ENCODE measurements around the gene MED8. TPM values are rescaled to one million over a fixed set of nuclear protein-coding genes. Genes with fewer than 3 reads are reported as not detected.

The MED8 gene
- polyA plus RNA-seq, 2 of the 4 experiments (the other 2 are of a cell fraction) = 21.8 to 33.9 TPM

- no peaks in the 10 kb centered on the region for H3K9me3 ChIP-seq
- 92% methylated on average over 10 of the region's 10 CpGs for WGBS (ENCODE audit: missing lambda C conversion rate)
- no peak for ATAC-seq
- TF ChIP-seq MAZ (IDR thresholded peaks at IDR 0.05; ENCODE audit: borderline replicate concordance, low read depth, low read length) = no peak
- no peak overlapping the region for H3K4me2 ChIP-seq
- ChIA-PET POLR2A (no interaction called here), CTCF (interaction anchor here (1.3 kb wide), 1 partner anchor 193 kb away, joined by 3 read pairs; no protein-coding TSS in a partner anchor)
- FAIRE-seq = no peak
- peaks cover 7% of the 10 kb centered on the region; the same call in 1 of the 3 replicates for H3K4me1 ChIP-seq
- H3K27ac ChIP-seq = no peak overlapping the region
- no peak for DNase-seq (ENCODE audit: low read depth in 1 of 2, low spot score in 1 of 2)
- H3K4me3 ChIP-seq = no peak overlapping the region
Observed at GRCh38 chr1:43420874-43421273, 31.3 kb upstream of the MED8 start.

DNA sequence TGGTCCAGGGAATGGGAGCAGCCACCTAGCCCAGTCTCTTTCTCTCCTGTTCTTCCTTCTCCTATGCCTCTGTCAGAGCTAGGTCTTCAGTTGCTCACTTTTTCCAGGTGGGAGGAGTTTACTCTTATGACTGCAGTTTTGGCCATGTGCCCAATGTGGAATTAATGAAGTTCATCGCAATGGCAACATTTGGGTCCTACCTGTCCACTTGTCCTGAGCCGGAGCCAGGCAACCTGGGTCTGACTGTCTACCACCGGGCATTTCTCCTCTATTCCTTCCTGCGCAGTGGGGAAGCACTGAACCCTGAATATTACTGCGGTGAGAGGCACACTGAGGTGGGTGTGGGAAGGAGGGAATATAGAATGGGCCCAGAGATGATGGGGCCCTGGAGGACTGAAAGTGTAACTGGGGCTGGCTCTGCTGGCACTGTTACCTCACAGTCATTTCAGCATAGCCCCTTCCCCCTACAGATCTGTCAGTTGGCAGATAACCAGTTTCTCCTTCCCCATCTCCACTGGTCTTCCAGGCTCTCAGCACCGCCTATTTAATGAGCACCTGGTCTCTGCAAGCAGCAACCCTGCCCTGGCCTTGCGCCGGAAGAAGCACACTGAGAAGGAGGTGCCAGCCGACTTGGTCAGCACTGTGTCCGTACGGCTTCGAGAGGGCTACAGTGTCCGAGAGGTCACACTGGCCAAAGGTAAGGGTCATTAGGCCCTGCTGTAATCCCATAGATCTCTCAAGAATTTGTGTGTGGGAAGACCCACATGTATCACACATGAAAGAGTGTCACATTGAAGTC lies 30.2 kb upstream of the MED8 start:
- peaks cover 7% of the 10 kb centered on the region; the same call in 1 of the 3 replicates for H3K4me1 ChIP-seq
- TF ChIP-seq ESRRA (IDR thresholded peaks at IDR 0.05; ENCODE audit: borderline replicate concordance, low read length) = no peak
- TF ChIP-seq, protein P1, sequence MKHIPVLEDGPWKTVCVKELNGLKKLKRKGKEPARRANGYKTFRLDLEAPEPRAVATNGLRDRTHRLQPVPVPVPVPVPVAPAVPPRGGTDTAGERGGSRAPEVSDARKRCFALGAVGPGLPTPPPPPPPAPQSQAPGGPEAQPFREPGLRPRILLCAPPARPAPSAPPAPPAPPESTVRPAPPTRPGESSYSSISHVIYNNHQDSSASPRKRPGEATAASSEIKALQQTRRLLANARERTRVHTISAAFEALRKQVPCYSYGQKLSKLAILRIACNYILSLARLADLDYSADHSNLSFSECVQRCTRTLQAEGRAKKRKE (CRISPR knock-in tag; IDR thresholded peaks at IDR 0.05; ENCODE audit: low read depth) = no peak
- no peak for TF ChIP-seq CBX2 (IDR thresholded peaks at IDR 0.05; ENCODE audit: borderline replicate concordance, low read depth)
- TF ChIP-seq POLR2A (IDR thresholded peaks at IDR 0.05; ENCODE audit: low read length) = no peak
- TF ChIP-seq ZC3H11A (IDR thresholded peaks at IDR 0.05) = no peak
- no peak for TF ChIP-seq FOXS1 (CRISPR knock-in tag; IDR thresholded peaks at IDR 0.05)
- TF ChIP-seq, protein P2, sequence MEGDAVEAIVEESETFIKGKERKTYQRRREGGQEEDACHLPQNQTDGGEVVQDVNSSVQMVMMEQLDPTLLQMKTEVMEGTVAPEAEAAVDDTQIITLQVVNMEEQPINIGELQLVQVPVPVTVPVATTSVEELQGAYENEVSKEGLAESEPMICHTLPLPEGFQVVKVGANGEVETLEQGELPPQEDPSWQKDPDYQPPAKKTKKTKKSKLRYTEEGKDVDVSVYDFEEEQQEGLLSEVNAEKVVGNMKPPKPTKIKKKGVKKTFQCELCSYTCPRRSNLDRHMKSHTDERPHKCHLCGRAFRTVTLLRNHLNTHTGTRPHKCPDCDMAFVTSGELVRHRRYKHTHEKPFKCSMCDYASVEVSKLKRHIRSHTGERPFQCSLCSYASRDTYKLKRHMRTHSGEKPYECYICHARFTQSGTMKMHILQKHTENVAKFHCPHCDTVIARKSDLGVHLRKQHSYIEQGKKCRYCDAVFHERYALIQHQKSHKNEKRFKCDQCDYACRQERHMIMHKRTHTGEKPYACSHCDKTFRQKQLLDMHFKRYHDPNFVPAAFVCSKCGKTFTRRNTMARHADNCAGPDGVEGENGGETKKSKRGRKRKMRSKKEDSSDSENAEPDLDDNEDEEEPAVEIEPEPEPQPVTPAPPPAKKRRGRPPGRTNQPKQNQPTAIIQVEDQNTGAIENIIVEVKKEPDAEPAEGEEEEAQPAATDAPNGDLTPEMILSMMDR (IDR thresholded peaks at IDR 0.05) = no peak
- TF ChIP-seq KDM5A (IDR thresholded peaks at IDR 0.05) = no peak
- POLR2A ChIA-PET = no interaction called here
- H3K4me3 ChIP-seq = no peak overlapping the region
- H3K9me3 ChIP-seq = no peaks in the 10 kb centered on the region
- no peak overlapping the region for H3K27ac ChIP-seq
- FAIRE-seq (no peak), DNase-seq (ENCODE audit: low read depth in 1 of 2, low spot score in 1 of 2) (no peak), ATAC-seq (no peak)
- no peak overlapping the region for H3K4me2 ChIP-seq
- 97% methylated on average over 11 of the region's 13 CpGs for WGBS (ENCODE audit: missing lambda C conversion rate)
- CTCF ChIA-PET = interaction anchor here (1.3 kb wide), 1 partner anchor 192 kb away, joined by 3 read pairs; no protein-coding TSS in a partner anchor

DNA sequence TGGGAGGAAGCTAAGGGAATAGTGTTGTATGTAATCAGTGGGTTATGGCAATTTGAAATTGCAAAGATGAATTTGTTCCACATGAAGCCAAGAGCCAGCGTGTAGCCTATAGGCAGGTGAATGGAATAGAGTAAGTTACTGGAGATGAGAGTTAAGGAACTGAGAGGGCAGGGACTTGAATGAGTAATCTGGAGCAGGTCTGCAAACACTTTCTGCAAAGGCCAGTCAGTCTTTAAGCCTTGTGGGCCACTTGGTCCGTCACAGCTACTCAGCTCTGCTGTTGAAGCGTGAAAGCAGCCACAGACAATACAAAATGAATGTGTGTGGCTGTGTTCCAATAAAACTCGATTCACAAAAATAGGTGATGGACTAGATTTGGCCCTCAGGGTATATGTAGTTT lies 29.3 kb upstream of the MED8 start:
- no peak for FAIRE-seq
- CTCF ChIA-PET = interaction anchor here (1.0 kb wide), 1 partner anchor 192 kb away, joined by 4 read pairs; no protein-coding TSS in a partner anchor
- POLR2A ChIA-PET = no interaction called here
- ATAC-seq = no peak
- 80% methylated on average over 4 of the region's 4 CpGs for WGBS (ENCODE audit: missing lambda C conversion rate)
- no peak for DNase-seq (ENCODE audit: low read depth in 1 of 2, low spot score in 1 of 2)
- H3K4me2 ChIP-seq = no peak overlapping the region
- H3K27ac ChIP-seq = no peak overlapping the region
- H3K4me1 ChIP-seq = peaks cover 7% of the 10 kb centered on the region; the same call in 1 of the 3 replicates
- no peaks in the 10 kb centered on the region for H3K9me3 ChIP-seq
- H3K4me3 ChIP-seq = no peak overlapping the region
- TF ChIP-seq MYC (IDR thresholded peaks at IDR 0.05; ENCODE audit: borderline replicate concordance, low read length) (no peak), MAFK (IDR thresholded peaks at IDR 0.05; ENCODE audit: partially characterized antibody) (no peak), PHF8 (IDR thresholded peaks at IDR 0.05; ENCODE audit: borderline replicate concordance, low read depth) (no peak), KDM5A (IDR thresholded peaks at IDR 0.05) (no peak), RAD21 (conservative IDR thresholded peaks at IDR 0.05 in 1 of 2, IDR thresholded peaks at IDR 0.05 in 1 of 2) (no peak), KDM1A (IDR thresholded peaks at IDR 0.05; ENCODE audit: low read depth) (no peak), JUNB (IDR thresholded peaks at IDR 0.05) (no peak), REST (IDR thresholded peaks at IDR 0.05) (no peak), USF2 (IDR thresholded peaks at IDR 0.05) (no peak), HOXB5 (CRISPR knock-in tag; IDR thresholded peaks at IDR 0.05) (no peak)
- TF ChIP-seq, protein P3, sequence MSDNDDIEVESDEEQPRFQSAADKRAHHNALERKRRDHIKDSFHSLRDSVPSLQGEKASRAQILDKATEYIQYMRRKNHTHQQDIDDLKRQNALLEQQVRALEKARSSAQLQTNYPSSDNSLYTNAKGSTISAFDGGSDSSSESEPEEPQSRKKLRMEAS (IDR thresholded peaks at IDR 0.05) = no peak
- TF ChIP-seq, protein P2 (IDR thresholded peaks at IDR 0.05) = no peak
- TF ChIP-seq, protein P4, sequence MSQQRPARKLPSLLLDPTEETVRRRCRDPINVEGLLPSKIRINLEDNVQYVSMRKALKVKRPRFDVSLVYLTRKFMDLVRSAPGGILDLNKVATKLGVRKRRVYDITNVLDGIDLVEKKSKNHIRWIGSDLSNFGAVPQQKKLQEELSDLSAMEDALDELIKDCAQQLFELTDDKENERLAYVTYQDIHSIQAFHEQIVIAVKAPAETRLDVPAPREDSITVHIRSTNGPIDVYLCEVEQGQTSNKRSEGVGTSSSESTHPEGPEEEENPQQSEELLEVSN (IDR thresholded peaks at IDR 0.05; ENCODE audit: borderline replicate concordance, low read depth) = no peak
